Type B pancreatic cell (in vitro differentiated cells): ENCODE data around the gene ZNF775. TPM values are rescaled to one million over a fixed set of nuclear protein-coding genes. Genes with fewer than 3 reads are reported as not detected.

Experiments
- DNase-seq: peaks from one replicate; pipeline ENCODE4 v3.0.0; 2021; ENCODE audit warnings: mixed read lengths; ENCODE audit not compliant: unreplicated experiment; ENCODE audit errors: extremely low spot score
- H3K27ac Mint-ChIP-seq: 2 replicates; pipeline ENCODE4 v1.8.0; 2021; ENCODE audit warnings: mild to moderate bottlenecking, mixed read lengths
- H3K27me3 Mint-ChIP-seq: 2 replicates; pipeline ENCODE4 v1.8.0; 2021; ENCODE audit warnings: mixed read lengths
- H3K36me3 Mint-ChIP-seq: 2 replicates; pipeline ENCODE4 v1.8.0; 2021; ENCODE audit warnings: mixed read lengths
- H3K4me1 Mint-ChIP-seq: one replicate; pipeline ENCODE4 v1.8.0; 2021; ENCODE audit warnings: mixed read lengths; ENCODE audit not compliant: unreplicated experiment
- H3K4me3 Mint-ChIP-seq: 2 replicates; pipeline ENCODE4 v1.8.0; 2021; ENCODE audit warnings: mild to moderate bottlenecking, mixed read lengths
- H3K9me3 Mint-ChIP-seq: 2 replicates; pipeline ENCODE4 v1.8.0; 2021; ENCODE audit warnings: mixed read lengths
- CTCF ChIP-seq: fragments of 200-600 bp; sonication (generic); conservative IDR thresholded peaks from 2 replicates; pipeline ENCODE4 v1.5.0; 2021; ENCODE audit warnings: antibody characterized with exemption, mild to moderate bottlenecking
- total RNA-seq: library from RNA; stranded (reverse); gene quantifications from 2 replicates; pipeline ENCODE4 v1.2.1, GENCODE V29; 2021; ENCODE audit warnings: low replicate concordance

The ZNF775 gene
- total RNA-seq, 1 donor from 2014 or later = 12.3 TPM

GRCh38 chr7:150412016-150412415 is 32.9 kb downstream of the ZNF775 start:
- Mint-ChIP-seq H3K36me3 (peaks cover 11% of the 10 kb centered on the region), H3K9me3 (no peaks in the 10 kb centered on the region), H3K4me1 (peaks cover 27% of the 10 kb centered on the region), H3K27ac (no peak overlapping the region), H3K4me3 (no peak overlapping the region), H3K27me3 (no peaks in the 10 kb centered on the region)
- no peak for TF ChIP-seq CTCF
- no peak for DNase-seq

GRCh38 chr7:150412518-150413488 is 33.7 kb downstream of the ZNF775 start:
- H3K4me1 Mint-ChIP-seq = peaks cover 24% of the 10 kb centered on the region
- H3K27me3 Mint-ChIP-seq = no peaks in the 10 kb centered on the region
- H3K27ac Mint-ChIP-seq = peak overlapping the region; percentile 13
- peaks cover 9% of the 10 kb centered on the region for H3K36me3 Mint-ChIP-seq
- no peak overlapping the region for H3K4me3 Mint-ChIP-seq
- DNase-seq = no peak
- no peaks in the 10 kb centered on the region for H3K9me3 Mint-ChIP-seq
- no peak for TF ChIP-seq CTCF

- no peak overlapping the region for H3K4me3 Mint-ChIP-seq
- H3K4me1 Mint-ChIP-seq = peaks cover 23% of the 10 kb centered on the region
- no peaks in the 10 kb centered on the region for H3K27me3 Mint-ChIP-seq
- TF ChIP-seq CTCF = no peak
- H3K36me3 Mint-ChIP-seq = peaks cover 7% of the 10 kb centered on the region
- DNase-seq = no peak
- H3K9me3 Mint-ChIP-seq = no peaks in the 10 kb centered on the region
- H3K27ac Mint-ChIP-seq = peak overlapping the region; percentile 13
Measured at GRCh38 chr7:150413640-150414081, 34.5 kb downstream of the ZNF775 start.

DNA sequence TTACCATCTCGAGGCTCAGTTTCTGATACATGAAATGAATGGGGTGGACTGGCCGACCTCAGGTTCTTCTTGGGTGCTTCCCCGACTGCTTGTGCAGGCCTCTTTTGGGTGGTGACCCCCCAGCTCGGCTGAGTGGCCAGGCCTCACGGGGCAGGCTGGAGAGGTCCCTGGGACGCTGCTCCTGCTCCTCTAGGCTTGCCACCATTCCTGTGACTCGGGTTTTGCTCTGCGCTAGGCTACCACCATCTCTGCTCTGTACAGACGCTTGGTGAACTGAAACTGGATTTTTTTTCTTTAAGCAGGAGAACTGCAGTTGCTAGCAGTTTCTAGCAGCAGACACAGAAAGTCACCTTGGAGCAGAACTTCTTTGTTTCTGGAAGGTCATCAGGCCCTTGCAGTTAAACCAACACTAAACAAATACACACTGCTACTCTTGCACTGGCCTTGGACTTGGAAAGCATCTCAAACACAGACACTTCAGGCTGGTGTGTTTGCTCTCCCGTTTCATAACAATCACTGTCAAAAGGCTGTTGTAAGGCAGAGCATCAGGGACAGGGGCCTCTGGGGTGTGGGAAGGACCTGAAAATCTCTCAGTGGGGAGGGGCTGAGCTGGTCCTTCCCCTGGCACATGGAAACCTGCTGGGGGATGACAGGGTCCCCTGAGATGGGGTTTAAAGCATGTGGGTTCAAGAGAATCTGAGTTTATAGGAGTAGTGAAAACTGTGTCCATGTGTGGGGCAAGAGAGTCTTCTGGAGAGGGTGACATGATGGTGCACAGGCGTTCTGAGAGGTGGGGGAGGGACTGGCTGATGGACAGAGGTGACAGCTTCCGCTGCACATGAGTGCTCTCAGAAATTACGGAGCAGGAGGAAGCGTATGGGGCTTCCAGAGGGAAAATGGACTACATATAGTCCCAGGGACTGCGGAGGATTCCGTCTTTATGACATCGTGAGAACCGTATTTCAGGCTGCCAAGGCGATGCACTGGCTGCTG is 36.3 kb downstream of the ZNF775 start:
- Mint-ChIP-seq H3K9me3 (no peaks in the 10 kb centered on the region), H3K36me3 (peaks cover 4% of the 10 kb centered on the region), H3K27ac (no peak overlapping the region), H3K27me3 (peaks cover 4% of the 10 kb centered on the region), H3K4me3 (no peak overlapping the region), H3K4me1 (peaks cover 21% of the 10 kb centered on the region)
- no peak for DNase-seq
- TF ChIP-seq CTCF = no peak

DNA sequence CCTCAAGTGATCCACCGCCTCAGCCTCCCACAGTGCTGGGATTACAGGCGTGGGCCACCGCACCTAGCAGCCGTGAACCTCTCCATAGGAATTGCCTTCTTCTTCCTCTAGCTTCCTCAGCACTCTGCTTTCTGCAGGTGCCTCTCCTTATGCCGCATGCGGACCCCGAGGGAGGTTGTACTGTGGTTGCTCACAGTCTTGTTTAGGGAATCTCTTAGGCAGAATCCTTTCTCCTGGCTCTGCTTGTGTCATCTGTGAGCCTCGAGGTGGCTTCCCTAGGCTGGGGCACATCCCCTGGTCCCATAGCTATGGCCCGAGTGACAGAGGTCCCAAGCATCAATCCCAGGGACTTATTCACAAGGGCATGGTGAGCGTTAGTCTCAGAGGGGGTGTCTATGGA is 38.1 kb downstream of the ZNF775 start:
- Mint-ChIP-seq H3K27ac (no peak overlapping the region), H3K27me3 (peaks cover 10% of the 10 kb centered on the region), H3K4me3 (no peak overlapping the region), H3K36me3 (no peaks in the 10 kb centered on the region), H3K9me3 (no peaks in the 10 kb centered on the region), H3K4me1 (peaks cover 18% of the 10 kb centered on the region)
- no peak for DNase-seq
- no peak for TF ChIP-seq CTCF
